Chondrocyte (in vitro differentiated cells): Measurements from ENCODE around the gene EEF2K. TPM values are rescaled to one million over a fixed set of nuclear protein-coding genes. Genes with fewer than 3 reads are reported as not detected.

Source experiments
- DNase-seq: peaks from one replicate; pipeline ENCODE4 v3.0.0; 2021; ENCODE audit warnings: mixed read lengths, low spot score
- H3K27ac Mint-ChIP-seq: one replicate; pipeline ENCODE4 v1.8.0; 2021; ENCODE audit warnings: mild to moderate bottlenecking, moderate library complexity, mixed read lengths; ENCODE audit not compliant: unreplicated experiment
- H3K27me3 Mint-ChIP-seq: 2 replicates; pipeline ENCODE4 v1.8.0; 2021; ENCODE audit warnings: low read depth, mixed read lengths
- H3K36me3 Mint-ChIP-seq: 2 replicates; pipeline ENCODE4 v1.8.0; 2021; ENCODE audit warnings: low read depth, mixed read lengths
- H3K4me1 Mint-ChIP-seq: 2 replicates; pipeline ENCODE4 v1.8.0; 2021; ENCODE audit warnings: low read depth, mild to moderate bottlenecking, mixed read lengths
- H3K4me3 Mint-ChIP-seq: one replicate; pipeline ENCODE4 v1.8.0; 2021; ENCODE audit warnings: mild to moderate bottlenecking, moderate library complexity, mixed read lengths; ENCODE audit not compliant: unreplicated experiment
- H3K9me3 Mint-ChIP-seq: 2 replicates; pipeline ENCODE4 v1.8.0; 2021; ENCODE audit warnings: low read depth, mixed read lengths
- CTCF ChIP-seq: fragments of 200-600 bp; sonication (generic); IDR thresholded peaks from 2 replicates; pipeline ENCODE4 v1.5.0; 2021; ENCODE audit warnings: antibody characterized with exemption, mild to moderate bottlenecking, moderate library complexity
- total RNA-seq: library from RNA; stranded (reverse); gene quantifications from 3 replicates; pipeline ENCODE4 v1.2.1, GENCODE V29; 2021

Gene EEF2K
- total RNA-seq, 1 donor from 2014 or later: 32.6 TPM

- peaks cover 50% of the 10 kb centered on the region for H3K36me3 Mint-ChIP-seq
- no peaks in the 10 kb centered on the region for H3K4me1 Mint-ChIP-seq
- no peak overlapping the region for H3K4me3 Mint-ChIP-seq
- TF ChIP-seq CTCF: no peak
- peaks cover 5% of the 10 kb centered on the region for H3K9me3 Mint-ChIP-seq
- no peak for DNase-seq
- no peak overlapping the region for H3K27ac Mint-ChIP-seq
- H3K27me3 Mint-ChIP-seq: no peaks in the 10 kb centered on the region
These were observed 47.2 kb downstream of the EEF2K start for GRCh38 chr16:22253272-22253671.

- peaks cover 5% of the 10 kb centered on the region for H3K9me3 Mint-ChIP-seq
- no peak for DNase-seq
These were observed 49.3 kb downstream of the EEF2K start for GRCh38 chr16:22255335-22255734.

GRCh38 chr16:22257440-22257839 lies 51.4 kb downstream of the EEF2K start:
- TF ChIP-seq CTCF: no peak
- peaks cover 57% of the 10 kb centered on the region for H3K36me3 Mint-ChIP-seq
- no peaks in the 10 kb centered on the region for H3K4me1 Mint-ChIP-seq
- H3K9me3 Mint-ChIP-seq: peaks cover 5% of the 10 kb centered on the region
- no peak overlapping the region for H3K27ac Mint-ChIP-seq
- no peak for DNase-seq
- no peak overlapping the region for H3K4me3 Mint-ChIP-seq
- H3K27me3 Mint-ChIP-seq: no peaks in the 10 kb centered on the region

More at GRCh38 chr16:22255335-22255734, 49.3 kb downstream of the EEF2K start:
- Mint-ChIP-seq H3K27ac (no peak overlapping the region), H3K4me3 (no peak overlapping the region), H3K4me1 (no peaks in the 10 kb centered on the region), H3K27me3 (no peaks in the 10 kb centered on the region), H3K36me3 (peaks cover 55% of the 10 kb centered on the region)
- no peak for TF ChIP-seq CTCF

- Mint-ChIP-seq H3K27ac (no peak overlapping the region), H3K27me3 (no peaks in the 10 kb centered on the region), H3K9me3 (no peaks in the 10 kb centered on the region), H3K4me1 (no peaks in the 10 kb centered on the region), H3K4me3 (no peak overlapping the region), H3K36me3 (peaks cover 41% of the 10 kb centered on the region)
- DNase-seq: no peak
- no peak for TF ChIP-seq CTCF
These were observed 54.4 kb downstream of the EEF2K start for GRCh38 chr16:22260490-22260889.

GRCh38 chr16:22262460-22262859 lies 56.4 kb downstream of the EEF2K start:
- no peak for TF ChIP-seq CTCF
- H3K9me3 Mint-ChIP-seq: no peaks in the 10 kb centered on the region
- no peak overlapping the region for H3K27ac Mint-ChIP-seq
- no peak for DNase-seq
- no peaks in the 10 kb centered on the region for H3K27me3 Mint-ChIP-seq
- H3K36me3 Mint-ChIP-seq: peaks cover 39% of the 10 kb centered on the region
- no peaks in the 10 kb centered on the region for H3K4me1 Mint-ChIP-seq
- no peak overlapping the region for H3K4me3 Mint-ChIP-seq
